Parathyroid adenoma (tissue), 2 donors: ENCODE measurements around the gene EMX1.

ENCODE experiments used
- H2AFZ ChIP-seq: fragments of 300-600 bp; sonication (generic); one replicate; pipeline ENCODE4 v1.7.0; 2017; ENCODE audit warnings: antibody characterized with exemption, mild to moderate bottlenecking
- H3K27ac ChIP-seq: fragments of 300-600 bp; sonication (generic); one replicate; pipeline ENCODE4 v1.7.0; 2017
- H3K27me3 ChIP-seq: fragments of 300-600 bp; sonication (generic); one replicate; pipeline ENCODE4 v1.7.0; 2017; ENCODE audit warnings: low read length; ENCODE audit not compliant: control insufficient read depth, insufficient read depth
- H3K36me3 ChIP-seq: fragments of 300-600 bp; sonication (generic); one replicate; pipeline ENCODE4 v1.7.0; 2017; ENCODE audit warnings: low read length; ENCODE audit not compliant: control insufficient read depth, insufficient read depth
- H3K4me1 ChIP-seq: fragments of 300-600 bp; sonication (generic); one replicate; pipeline ENCODE4 v1.7.0; 2017; ENCODE audit warnings: control low read depth
- H3K4me2 ChIP-seq: fragments of 300-600 bp; sonication (generic); one replicate; pipeline ENCODE4 v1.7.0; 2017; ENCODE audit warnings: low read length
- H3K4me3 ChIP-seq: fragments of 300-600 bp; sonication (generic); one replicate; pipeline ENCODE4 v1.7.0; 2017; ENCODE audit warnings: low read depth, low read length
- H3K79me2 ChIP-seq: fragments of 300-600 bp; sonication (generic); one replicate; pipeline ENCODE4 v1.7.0; 2017; ENCODE audit warnings: control low read depth
- H3K9ac ChIP-seq: fragments of 300-600 bp; sonication (generic); one replicate; pipeline ENCODE4 v1.7.0; 2017; ENCODE audit warnings: mild to moderate bottlenecking
- H3K9me3 ChIP-seq: fragments of 300-600 bp; sonication (generic); one replicate; pipeline ENCODE4 v1.7.0; 2017; ENCODE audit warnings: low read length; ENCODE audit not compliant: control insufficient read depth
- TF ChIP-seq, protein P1 (sequence below): fragments of 300-600 bp; sonication (generic); IDR thresholded peaks from one replicate; pipeline ENCODE4 v1.7.0; 2017; ENCODE audit warnings: antibody characterized with exemption, mild to moderate bottlenecking
- donor health status: primary hyperparathyroidism.

The EMX1 gene

DNA sequence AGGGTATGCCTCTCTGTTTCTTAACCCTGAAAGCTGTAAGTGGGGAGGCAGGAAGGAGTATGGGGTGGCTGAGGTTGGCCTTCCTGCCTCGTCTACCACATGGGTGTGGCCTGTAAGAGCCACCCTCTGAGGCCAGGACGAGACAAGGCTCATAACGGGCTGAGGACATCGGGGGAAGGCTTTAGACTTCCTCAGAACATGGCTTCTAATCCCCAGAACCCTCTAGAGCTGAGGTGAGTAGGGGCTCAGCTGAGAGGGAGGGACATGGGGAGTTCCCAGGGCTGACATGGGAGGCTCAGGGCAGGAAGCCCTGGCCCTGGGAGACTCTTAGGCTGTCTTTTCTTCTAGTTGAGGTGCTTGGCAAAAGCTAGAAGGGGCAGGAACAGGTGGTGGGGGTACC, 36.7 kb downstream of the EMX1 start:
- TF ChIP-seq, protein P1, sequence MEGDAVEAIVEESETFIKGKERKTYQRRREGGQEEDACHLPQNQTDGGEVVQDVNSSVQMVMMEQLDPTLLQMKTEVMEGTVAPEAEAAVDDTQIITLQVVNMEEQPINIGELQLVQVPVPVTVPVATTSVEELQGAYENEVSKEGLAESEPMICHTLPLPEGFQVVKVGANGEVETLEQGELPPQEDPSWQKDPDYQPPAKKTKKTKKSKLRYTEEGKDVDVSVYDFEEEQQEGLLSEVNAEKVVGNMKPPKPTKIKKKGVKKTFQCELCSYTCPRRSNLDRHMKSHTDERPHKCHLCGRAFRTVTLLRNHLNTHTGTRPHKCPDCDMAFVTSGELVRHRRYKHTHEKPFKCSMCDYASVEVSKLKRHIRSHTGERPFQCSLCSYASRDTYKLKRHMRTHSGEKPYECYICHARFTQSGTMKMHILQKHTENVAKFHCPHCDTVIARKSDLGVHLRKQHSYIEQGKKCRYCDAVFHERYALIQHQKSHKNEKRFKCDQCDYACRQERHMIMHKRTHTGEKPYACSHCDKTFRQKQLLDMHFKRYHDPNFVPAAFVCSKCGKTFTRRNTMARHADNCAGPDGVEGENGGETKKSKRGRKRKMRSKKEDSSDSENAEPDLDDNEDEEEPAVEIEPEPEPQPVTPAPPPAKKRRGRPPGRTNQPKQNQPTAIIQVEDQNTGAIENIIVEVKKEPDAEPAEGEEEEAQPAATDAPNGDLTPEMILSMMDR, result no peak
- H3K4me3 ChIP-seq, result no peak overlapping the region
- H3K36me3 ChIP-seq, result no peaks in the 10 kb centered on the region

DNA sequence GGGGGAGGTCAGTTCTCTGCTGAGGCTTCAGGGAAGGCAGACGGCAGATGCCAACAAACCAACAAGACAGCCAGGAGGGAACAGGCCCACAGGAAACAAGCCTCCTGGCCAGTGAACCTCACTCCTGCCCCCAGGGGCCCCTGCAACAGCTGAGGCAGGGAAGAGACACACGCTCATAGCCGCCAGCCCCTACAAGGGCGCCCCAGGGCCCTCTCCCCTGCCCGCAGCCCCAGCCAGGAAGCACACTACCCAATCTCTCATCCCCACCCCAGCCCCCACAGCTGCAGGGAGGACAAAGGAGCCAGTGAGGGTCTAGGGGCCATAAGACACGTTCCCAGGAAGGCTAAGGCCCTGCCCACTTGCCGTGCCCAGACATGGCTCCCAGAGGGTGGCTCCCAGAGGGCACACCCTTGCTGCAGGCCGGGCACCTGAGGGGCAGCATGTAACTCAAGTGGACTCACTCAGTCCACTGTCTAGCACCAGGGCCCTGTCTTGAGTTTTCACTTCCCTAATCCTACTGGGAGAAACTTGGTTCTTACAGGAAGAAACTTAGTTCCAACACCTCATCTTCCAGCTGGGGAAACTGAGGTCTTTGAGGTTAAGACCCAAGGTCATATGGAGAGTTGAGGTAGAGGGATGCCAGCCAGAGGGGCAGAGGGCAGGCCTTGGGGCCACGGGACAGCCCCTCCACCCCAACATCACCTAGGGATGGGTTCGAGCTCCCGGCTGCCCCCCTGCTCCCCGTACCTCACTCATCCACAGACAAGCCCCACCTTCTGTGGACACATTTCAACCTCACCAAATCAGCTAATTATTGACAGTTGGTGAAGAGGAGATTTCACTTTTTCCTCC, 37.3 kb downstream of the EMX1 start:
- H3K4me1 ChIP-seq, result no peaks in the 10 kb centered on the region
- H3K27me3 ChIP-seq, result no peaks in the 10 kb centered on the region
- no peak overlapping the region for H3K27ac ChIP-seq
- TF ChIP-seq, protein P1, result no peak
- no peak overlapping the region for H3K4me3 ChIP-seq
- H3K36me3 ChIP-seq, result no peaks in the 10 kb centered on the region
- H3K9ac ChIP-seq, result no peak overlapping the region
- H3K79me2 ChIP-seq, result no peaks in the 10 kb centered on the region
- no peaks in the 10 kb centered on the region for H3K9me3 ChIP-seq
- H3K4me2 ChIP-seq, result no peak overlapping the region
- H2AFZ ChIP-seq, result no peak overlapping the region

More for the DNA sequence above, 36.7 kb downstream of the EMX1 start:
- H3K4me2 ChIP-seq, result no peak overlapping the region
- H3K9me3 ChIP-seq, result no peaks in the 10 kb centered on the region
- H3K9ac ChIP-seq, result no peak overlapping the region
- no peaks in the 10 kb centered on the region for H3K27me3 ChIP-seq
- H3K4me1 ChIP-seq, result no peaks in the 10 kb centered on the region
- H3K27ac ChIP-seq, result no peak overlapping the region
- H2AFZ ChIP-seq, result no peak overlapping the region
- H3K79me2 ChIP-seq, result no peaks in the 10 kb centered on the region

GRCh38 chr2:72955228-72956049, 38.1 kb downstream of the EMX1 start:
- no peaks in the 10 kb centered on the region for H3K36me3 ChIP-seq
- H2AFZ ChIP-seq, result no peak overlapping the region
- H3K27me3 ChIP-seq, result no peaks in the 10 kb centered on the region
- no peaks in the 10 kb centered on the region for H3K9me3 ChIP-seq
- TF ChIP-seq, protein P1, result no peak
- no peak overlapping the region for H3K4me2 ChIP-seq
- no peak overlapping the region for H3K27ac ChIP-seq
- no peaks in the 10 kb centered on the region for H3K4me1 ChIP-seq
- H3K79me2 ChIP-seq, result no peaks in the 10 kb centered on the region
- no peak overlapping the region for H3K4me3 ChIP-seq
- no peak overlapping the region for H3K9ac ChIP-seq

GRCh38 chr2:72956050-72956395, 38.7 kb downstream of the EMX1 start:
- Histone ChIP-seq H3K4me1 (no peaks in the 10 kb centered on the region), H3K27ac (no peak overlapping the region), H3K27me3 (no peaks in the 10 kb centered on the region), H3K4me3 (no peak overlapping the region), H2AFZ (no peak overlapping the region), H3K36me3 (no peaks in the 10 kb centered on the region), H3K79me2 (no peaks in the 10 kb centered on the region), H3K4me2 (no peak overlapping the region), H3K9me3 (no peaks in the 10 kb centered on the region), H3K9ac (no peak overlapping the region)
- TF ChIP-seq, protein P1, result no peak
